IPS DF 19.7 (cell line): ENCODE data around the gene STK39.
"Not testable (repeated sequence)": the region's sequence is repeated elsewhere in the genome, so short reads cannot be mapped to it uniquely, and the experiment has no call there.

ENCODE experiments used
- DNase-seq: peaks from one replicate; pipeline ENCODE4 v3.0.0-alpha.2; 2013; ENCODE audit warnings: low read depth, low spot score

The STK39 gene

DNA sequence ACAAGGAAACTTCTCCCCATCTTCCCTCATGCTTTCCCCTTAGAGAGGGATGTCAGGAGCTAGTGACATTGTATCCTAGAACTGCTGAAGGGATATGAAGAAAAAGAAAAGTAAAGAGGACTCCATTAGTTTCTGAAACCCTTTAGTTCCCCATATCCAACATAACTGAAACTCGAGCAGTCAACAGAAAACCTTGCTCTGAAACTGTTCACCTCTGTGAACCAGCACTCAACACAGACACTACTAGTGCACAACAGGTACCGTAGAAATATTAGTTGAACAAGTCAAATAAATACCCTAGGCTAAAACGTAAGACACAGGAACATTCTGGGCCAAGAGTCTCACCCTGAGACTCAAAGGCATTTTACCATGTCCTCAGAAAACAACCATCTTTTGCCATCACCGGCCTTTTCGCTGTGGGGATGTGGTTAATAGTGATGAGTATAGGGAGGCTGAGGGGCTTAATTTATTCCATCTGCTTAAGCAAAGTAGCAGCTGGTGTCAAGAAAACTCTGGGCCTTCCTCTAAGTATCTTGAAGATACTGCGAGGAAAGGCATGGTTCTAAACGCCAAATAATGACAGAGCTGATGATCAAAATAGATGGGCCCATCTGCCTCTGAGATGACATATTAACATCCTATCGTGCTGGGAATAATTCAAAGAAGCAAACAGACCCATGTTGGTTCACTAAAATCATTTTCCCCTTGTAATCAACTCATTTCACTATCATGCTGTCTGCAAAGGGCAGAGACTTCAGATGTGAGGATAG is 156.8 kb downstream of the STK39 start:
- no peak for DNase-seq

- DNase-seq = no peak
Observed at GRCh38 chr2:168089200-168089599, 158.2 kb downstream of the STK39 start.

GRCh38 chr2:168087401-168087800 is 160.0 kb downstream of the STK39 start:
- DNase-seq = no peak

GRCh38 chr2:168086851-168087250 is 160.5 kb downstream of the STK39 start:
- no peak for DNase-seq

DNA sequence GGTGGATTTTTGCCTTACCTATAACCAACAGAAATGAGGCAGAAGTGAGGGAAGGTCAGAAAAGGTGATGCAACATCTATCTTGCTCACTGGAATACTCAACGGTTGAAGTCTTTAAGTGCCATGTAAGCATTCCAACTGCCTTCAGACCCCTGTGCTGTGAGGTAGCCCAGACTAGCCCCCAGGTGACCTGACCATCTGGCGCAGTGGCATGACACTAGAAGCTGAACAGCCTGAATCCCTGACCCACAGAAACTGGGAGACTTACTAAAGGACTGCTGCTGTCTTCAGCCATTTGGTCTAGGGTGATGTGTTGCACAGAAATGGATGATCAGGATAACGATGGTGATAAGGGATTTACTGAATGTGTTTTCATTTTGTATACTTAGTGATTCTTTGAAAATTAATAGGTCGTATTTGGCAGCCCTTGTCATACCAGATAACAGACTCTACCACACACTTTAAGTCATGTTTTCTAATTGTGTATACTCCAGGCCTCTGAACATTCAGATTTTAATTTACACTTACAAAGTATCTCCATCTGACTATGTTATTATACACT is 161.5 kb downstream of the STK39 start:
- no peak for DNase-seq

- DNase-seq = no peak
Observed at GRCh38 chr2:168084288-168084687, 163.1 kb downstream of the STK39 start.

DNA sequence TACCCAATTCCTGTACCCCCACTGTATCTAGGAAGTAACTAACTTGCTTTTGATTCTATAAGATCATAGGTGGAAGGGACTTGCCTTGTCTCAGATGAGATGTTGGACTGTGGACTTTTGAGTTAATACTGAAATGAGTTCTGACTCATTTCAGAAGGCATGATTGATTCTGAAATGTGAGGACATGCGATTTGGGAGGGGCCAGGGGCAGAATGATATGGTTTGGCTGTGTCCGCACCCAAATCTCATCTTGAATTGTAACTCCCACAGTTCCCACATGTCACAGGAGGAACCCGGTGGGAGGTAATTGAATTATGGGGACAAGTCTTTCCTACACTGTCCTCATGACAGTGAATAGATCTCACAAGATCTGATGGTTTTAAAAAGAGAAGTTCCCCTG is 165.9 kb downstream of the STK39 start:
- not testable (repeated sequence) for DNase-seq

GRCh38 chr2:168079236-168079635 is 168.2 kb downstream of the STK39 start:
- no peak for DNase-seq

DNA sequence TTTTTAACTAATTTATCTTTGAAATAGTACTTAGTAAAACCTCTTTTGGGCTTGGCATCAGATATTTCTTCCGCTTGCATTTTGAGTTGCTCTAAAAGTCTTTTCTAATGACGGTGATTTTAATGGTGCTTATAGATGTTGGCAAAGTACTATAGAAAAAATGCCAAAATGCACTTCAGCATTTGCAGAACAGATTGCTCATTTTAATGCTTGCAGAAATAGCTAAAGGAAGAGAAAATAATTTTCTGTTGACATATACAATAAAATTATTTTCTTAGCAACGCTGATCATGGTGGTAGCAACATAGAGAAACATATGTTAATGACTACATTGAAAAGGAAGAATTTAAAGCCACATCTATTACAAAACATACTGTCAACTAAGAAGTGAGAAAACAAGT is 170.7 kb downstream of the STK39 start:
- no peak for DNase-seq

- no peak for DNase-seq
Observed at GRCh38 chr2:168075446-168075845, 171.9 kb downstream of the STK39 start.

GRCh38 chr2:168072626-168073303 is 174.6 kb downstream of the STK39 start:
- DNase-seq = no peak

DNA sequence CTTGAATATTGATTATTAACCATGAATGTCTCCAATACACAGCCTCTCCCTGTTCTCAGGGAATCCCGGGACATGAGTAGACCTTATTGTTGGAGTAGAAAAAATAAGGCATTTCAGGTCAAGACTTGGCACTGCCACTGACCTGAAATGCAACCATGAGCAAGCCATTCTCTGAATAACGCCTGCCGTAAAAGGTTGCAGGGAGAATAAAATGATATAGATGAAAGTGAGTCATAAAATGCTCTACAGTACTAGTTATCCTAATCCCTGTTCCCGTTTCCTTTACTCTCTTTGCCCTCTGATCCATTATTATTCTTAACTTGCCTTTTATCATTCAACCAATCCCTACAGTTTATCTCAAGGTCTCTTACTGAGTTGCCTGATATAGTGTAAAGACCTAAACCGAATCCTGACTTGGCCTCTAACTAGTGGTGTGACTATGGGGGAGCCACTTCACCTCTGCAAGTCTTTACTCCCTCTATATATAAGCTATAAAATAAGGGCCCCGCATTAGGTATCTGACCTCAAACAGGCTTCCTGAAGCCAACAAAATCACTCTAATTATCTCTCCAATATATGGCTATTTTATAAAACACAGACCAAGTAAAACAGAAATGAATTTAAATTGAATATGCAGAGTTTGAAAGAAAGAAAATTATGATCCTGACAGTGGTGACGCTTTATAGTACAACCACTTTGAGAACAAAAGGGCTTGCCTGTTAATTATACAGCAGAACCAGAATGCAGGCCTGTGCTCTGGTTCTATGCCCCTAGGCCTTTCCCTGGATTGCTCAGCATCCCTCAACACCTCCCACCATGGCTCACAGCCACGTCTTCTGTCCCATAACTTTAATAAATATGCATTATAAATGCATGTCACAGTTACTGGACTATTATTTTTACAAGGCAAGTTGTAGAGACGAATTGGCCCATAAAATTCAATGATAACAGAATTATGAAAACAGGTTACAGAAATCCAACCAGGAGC is 183.1 kb downstream of the STK39 start:
- DNase-seq = no peak

- DNase-seq = no peak
Observed at GRCh38 chr2:168062936-168063335, 184.5 kb downstream of the STK39 start.

GRCh38 chr2:168062054-168062453 is 185.3 kb downstream of the STK39 start:
- no peak for DNase-seq

- DNase-seq = no peak
Observed at GRCh38 chr2:168060986-168061750, 186.2 kb downstream of the STK39 start.

DNA sequence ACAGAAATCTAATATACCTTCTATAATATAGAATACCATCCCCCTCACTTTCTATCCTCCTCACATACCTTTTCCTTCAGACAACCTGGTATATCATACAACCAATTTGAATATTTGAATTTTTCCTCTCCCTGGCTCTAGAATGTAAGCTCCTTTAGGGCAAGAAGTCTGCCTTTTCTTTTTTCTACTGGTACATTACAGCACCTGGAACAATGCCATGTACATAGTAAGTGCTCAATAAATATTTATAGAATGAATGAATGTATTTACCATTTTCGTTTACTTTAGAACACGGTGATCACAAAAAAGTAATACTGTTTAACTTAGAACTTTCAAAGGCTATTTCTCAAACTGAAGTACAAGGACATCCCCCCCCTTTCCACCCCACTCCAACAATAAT is 187.6 kb downstream of the STK39 start:
- no peak for DNase-seq

GRCh38 chr2:168058675-168059074 is 188.7 kb downstream of the STK39 start:
- no peak for DNase-seq

GRCh38 chr2:168056242-168056787 is 191.1 kb downstream of the STK39 start:
- DNase-seq = no peak

DNA sequence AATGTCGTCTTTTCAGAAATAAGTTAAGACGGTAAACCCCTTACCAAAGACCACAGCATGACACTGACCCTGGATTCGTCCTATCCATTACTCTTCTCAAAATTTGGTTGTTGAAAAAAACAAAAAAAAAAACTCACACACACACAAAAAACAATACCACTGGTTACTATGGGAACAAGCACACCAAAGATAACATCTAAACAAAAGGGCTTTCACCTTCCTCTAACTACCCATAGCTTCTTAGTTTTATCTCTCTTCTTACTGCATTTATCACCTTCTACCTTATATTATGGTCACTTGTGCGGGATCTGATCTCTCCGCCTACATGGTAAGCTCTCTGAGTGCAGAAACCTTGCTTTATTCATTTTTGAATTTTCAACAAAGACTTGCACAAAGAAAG is 192.7 kb downstream of the STK39 start:
- no peak for DNase-seq

- no peak for DNase-seq
Observed at GRCh38 chr2:168053676-168054075, 193.7 kb downstream of the STK39 start.

GRCh38 chr2:168052773-168053172 is 194.6 kb downstream of the STK39 start:
- DNase-seq = no peak
